Stimulated activated CD8-positive, alpha-beta memory T cell treated with anti-CD3 and anti-CD28 coated beads, Interleukin-15, amount 100 ng/mL, for 4 hours (primary cell): Measurements from ENCODE around the gene CDC42SE2.
A peak's percentile ranks its signal among the peaks of the same experiment; 100 is the strongest.
"Not testable (repeated sequence)": the region's sequence is repeated elsewhere in the genome, so short reads cannot be mapped to it uniquely, and the experiment has no call there.

Source experiments
- DNase-seq, 2 donors: peaks; one replicate each; pipeline ENCODE4 v3.0.0-alpha.2; 2020; ENCODE audit warnings: low read depth in 2 of 2

Gene CDC42SE2

GRCh38 chr5:131366428-131366827 is 102.6 kb downstream of the CDC42SE2 start:
- DNase-seq = no peak

- DNase-seq = no peak
Measured at GRCh38 chr5:131367219-131367860, 103.5 kb downstream of the CDC42SE2 start.

GRCh38 chr5:131368866-131369265 is 105.0 kb downstream of the CDC42SE2 start:
- DNase-seq = no peak

GRCh38 chr5:131369558-131369957 is 105.7 kb downstream of the CDC42SE2 start:
- no peak for DNase-seq

- DNase-seq = no peak
Measured at GRCh38 chr5:131371835-131372234, 108.0 kb downstream of the CDC42SE2 start.

- no peak for DNase-seq
Measured at GRCh38 chr5:131373265-131373664, 109.4 kb downstream of the CDC42SE2 start.

GRCh38 chr5:131375351-131375750 is 111.5 kb downstream of the CDC42SE2 start:
- no peak for DNase-seq

GRCh38 chr5:131377346-131377745 is 113.5 kb downstream of the CDC42SE2 start:
- DNase-seq = no peak

- DNase-seq = no peak
Measured at GRCh38 chr5:131377785-131378325, 114.0 kb downstream of the CDC42SE2 start.

GRCh38 chr5:131378721-131379541 is 115.1 kb downstream of the CDC42SE2 start:
- no peak for DNase-seq

GRCh38 chr5:131379723-131380122 is 115.9 kb downstream of the CDC42SE2 start:
- DNase-seq = peak; percentile 54 to 62

- DNase-seq = not testable (repeated sequence)
Measured at GRCh38 chr5:131380238-131380637, 116.4 kb downstream of the CDC42SE2 start.

GRCh38 chr5:131381021-131381420 is 117.2 kb downstream of the CDC42SE2 start:
- DNase-seq = no peak

- DNase-seq = no peak
Measured at GRCh38 chr5:131381777-131382176, 117.9 kb downstream of the CDC42SE2 start.

GRCh38 chr5:131382407-131383395 is 118.8 kb downstream of the CDC42SE2 start:
- DNase-seq = peak in 1 of 2 donors; percentile 34

- DNase-seq = no peak
Measured at GRCh38 chr5:131384173-131384572, 120.3 kb downstream of the CDC42SE2 start.

- DNase-seq = peak in 1 of 2 donors; percentile 30
Measured at GRCh38 chr5:131384616-131385214, 120.9 kb downstream of the CDC42SE2 start.

- DNase-seq = no peak
Measured at GRCh38 chr5:131386124-131386523, 122.3 kb downstream of the CDC42SE2 start.

GRCh38 chr5:131386779-131387178 is 122.9 kb downstream of the CDC42SE2 start:
- no peak for DNase-seq

GRCh38 chr5:131387255-131387654 is 123.4 kb downstream of the CDC42SE2 start:
- no peak for DNase-seq
